H9 (cell line): Measurements from ENCODE around the gene MAPT. TPM values are rescaled to one million over a fixed set of nuclear protein-coding genes. Genes with fewer than 3 reads are reported as not detected.

ENCODE experiments used
- DNase-seq: peaks from one replicate; pipeline ENCODE4 v3.0.0-alpha.2; 2017
- H2AFZ ChIP-seq: one replicate; pipeline ENCODE4 v1.6.1; 2013; ENCODE audit warnings: mild to moderate bottlenecking, low read length, control low read depth, moderate library complexity
- H2AK5ac ChIP-seq: 2 replicates; pipeline ENCODE4 v1.6.1; 2013; ENCODE audit warnings: low read length, control low read depth, mixed read lengths; ENCODE audit not compliant: insufficient read length
- H2BK120ac ChIP-seq: one replicate; pipeline ENCODE4 v1.6.1; 2013; ENCODE audit warnings: low read depth, mild to moderate bottlenecking, low read length, control low read depth, inconsistent platforms; ENCODE audit not compliant: poor library complexity, severe bottlenecking
- H2BK12ac ChIP-seq: 2 replicates; pipeline ENCODE4 v1.6.1; 2013; ENCODE audit warnings: low read length, control low read depth, mixed read lengths, low read depth; ENCODE audit not compliant: insufficient read length
- H2BK15ac ChIP-seq: 2 replicates; pipeline ENCODE4 v1.6.1; 2013; ENCODE audit warnings: low read depth, low read length, control low read depth
- H2BK20ac ChIP-seq: one replicate; pipeline ENCODE4 v1.6.1; 2013; ENCODE audit warnings: low read depth, mild to moderate bottlenecking, low read length, control low read depth, inconsistent platforms; ENCODE audit not compliant: poor library complexity, severe bottlenecking
- H2BK5ac ChIP-seq: 2 replicates; pipeline ENCODE4 v1.6.1; 2013; ENCODE audit warnings: low read length, control low read depth, mixed read lengths; ENCODE audit not compliant: insufficient read length
- H3K14ac ChIP-seq: 2 replicates; pipeline ENCODE4 v1.6.1; 2013; ENCODE audit warnings: low read length, control low read depth; ENCODE audit not compliant: insufficient read depth
- H3K18ac ChIP-seq: 2 replicates; pipeline ENCODE4 v1.6.1; 2013; ENCODE audit warnings: low read depth, mild to moderate bottlenecking, mixed read lengths, low read length, control low read depth; ENCODE audit not compliant: insufficient read length
- H3K23ac ChIP-seq: 2 replicates; pipeline ENCODE4 v1.6.1; 2013; ENCODE audit warnings: low read length, control low read depth, mixed read lengths, low read depth; ENCODE audit not compliant: insufficient read length
- H3K23me2 ChIP-seq: 2 replicates; pipeline ENCODE4 v1.6.1; 2013; ENCODE audit warnings: low read depth, mild to moderate bottlenecking, mixed read lengths, low read length, control low read depth; ENCODE audit not compliant: insufficient read length, poor library complexity, severe bottlenecking
- H3K27ac ChIP-seq: 2 replicates; pipeline ENCODE4 v1.5.1; 2013; ENCODE audit warnings: low read length, control low read depth, mixed read lengths, low read depth; ENCODE audit not compliant: insufficient read length
- H3K27me3 ChIP-seq: 2 replicates; pipeline ENCODE4 v1.6.1; 2013; ENCODE audit warnings: low read length, control low read depth, inconsistent platforms; ENCODE audit not compliant: insufficient read depth
- H3K4ac ChIP-seq: 2 replicates; pipeline ENCODE4 v1.6.1; 2013; ENCODE audit warnings: low read depth, mild to moderate bottlenecking, control low read depth, inconsistent platforms, low read length, moderate library complexity
- H3K4me1 ChIP-seq: 2 replicates; pipeline ENCODE4 v1.6.1; 2013; ENCODE audit warnings: low read length, control low read depth, inconsistent platforms; ENCODE audit not compliant: insufficient read depth
- H3K4me2 ChIP-seq: 2 replicates; pipeline ENCODE4 v1.6.1; 2013; ENCODE audit warnings: low read length, control low read depth, mixed read lengths; ENCODE audit not compliant: insufficient read length, insufficient read depth
- H3K56ac ChIP-seq: 2 replicates; pipeline ENCODE4 v1.6.1; 2013; ENCODE audit warnings: low read depth, mild to moderate bottlenecking, mixed read lengths, low read length, control low read depth; ENCODE audit not compliant: insufficient read length
- H3K79me1 ChIP-seq: 2 replicates; pipeline ENCODE4 v1.6.1; 2013; ENCODE audit warnings: low read depth, mild to moderate bottlenecking, moderate library complexity, low read length, control low read depth, inconsistent platforms; ENCODE audit not compliant: insufficient read depth, poor library complexity, severe bottlenecking
- H3K79me2 ChIP-seq: 2 replicates; pipeline ENCODE4 v1.6.1; 2013; ENCODE audit warnings: low read length, control low read depth, inconsistent platforms; ENCODE audit not compliant: insufficient read depth
- H3K9ac ChIP-seq: 2 replicates; pipeline ENCODE4 v1.6.1; 2013; ENCODE audit warnings: low read length, control low read depth, mixed read lengths; ENCODE audit not compliant: insufficient read length; ENCODE audit errors: extremely low read depth
- H3K9me3 ChIP-seq: one replicate; pipeline ENCODE4 v1.6.1; 2013; ENCODE audit warnings: low read depth, low read length, inconsistent platforms; ENCODE audit not compliant: control insufficient read depth
- H3T11ph ChIP-seq: one replicate; pipeline ENCODE4 v1.6.1; 2013; ENCODE audit warnings: mild to moderate bottlenecking, low read length, control low read depth, inconsistent platforms
- H4K20me1 ChIP-seq: one replicate; pipeline ENCODE4 v1.6.1; 2013; ENCODE audit not compliant: control insufficient read depth, insufficient read length, insufficient read depth
- H4K5ac ChIP-seq: 2 replicates; pipeline ENCODE4 v1.6.1; 2013; ENCODE audit warnings: low read depth, mild to moderate bottlenecking, mixed read lengths, low read length, control low read depth; ENCODE audit not compliant: insufficient read length
- H4K8ac ChIP-seq: replicated peaks from 2 replicates; pipeline ENCODE4 v1.6.1; 2013; ENCODE audit warnings: low read length, control low read depth, mixed read lengths, low read depth; ENCODE audit not compliant: insufficient read length
- H4K91ac ChIP-seq: 2 replicates; pipeline ENCODE4 v1.6.1; 2013; ENCODE audit warnings: low read depth, mild to moderate bottlenecking, moderate library complexity, mixed read lengths, low read length, control low read depth; ENCODE audit not compliant: insufficient read length
- H3K27ac Mint-ChIP-seq, 3 experiments: 2 replicates in 2 of 3; 3 replicates in 1 of 3; pipeline ENCODE4 v1.8.0; 2020 to 2021; ENCODE audit warnings: mixed read lengths in 3 of 3, mild to moderate bottlenecking in 1 of 3, moderate library complexity in 1 of 3
- H3K27me3 Mint-ChIP-seq: 2 replicates; pipeline ENCODE4 v1.8.0; 2021; ENCODE audit warnings: low read depth, mild to moderate bottlenecking, moderate library complexity, mixed read lengths
- H3K36me3 Mint-ChIP-seq, 3 experiments: 2 replicates in 2 of 3; 3 replicates in 1 of 3; pipeline ENCODE4 v1.8.0; 2020 to 2021; ENCODE audit warnings: low read depth in 3 of 3, mixed read lengths in 3 of 3; ENCODE audit not compliant: insufficient read depth in 1 of 3
- H3K4me1 Mint-ChIP-seq, 2 experiments: 2 replicates each; pipeline ENCODE4 v1.8.0; 2020; ENCODE audit warnings: mixed read lengths in 2 of 2
- H3K4me3 Mint-ChIP-seq, 2 experiments: 2 replicates in 1 of 2; 3 replicates in 1 of 2; pipeline ENCODE4 v1.8.0; 2020 to 2021; ENCODE audit warnings: mild to moderate bottlenecking in 2 of 2, mixed read lengths in 2 of 2, moderate library complexity in 1 of 2
- H3K9me3 Mint-ChIP-seq, 2 experiments: 2 replicates in 1 of 2; 3 replicates in 1 of 2; pipeline ENCODE4 v1.8.0; 2020; ENCODE audit warnings: mild to moderate bottlenecking in 2 of 2, mixed read lengths in 2 of 2, moderate library complexity in 1 of 2
- WGBS: extraction: QIAGEN DNeasy Blood & Tissue Kit; methylation state at CpG from one replicate; pipeline ENCODE4 v1.1.7; 2013; ENCODE audit warnings: missing lambda C conversion rate, low lambda C conversion rate, mixed read lengths; ENCODE audit not compliant: insufficient read length; ENCODE audit errors: extremely low coverage; 5-methylcytosine and 5-hydroxymethylcytosine counted together
- total RNA-seq: library from RNA; stranded (reverse); gene quantifications from 2 replicates; pipeline ENCODE4 v1.2.1, GENCODE V29; 2021
- TF ChIP-seq, protein P1 (sequence below): fragments of 200-600 bp; sonication (generic); conservative IDR thresholded peaks from 3 replicates; pipeline ENCODE4 v1.8.0; 2021; ENCODE audit warnings: antibody characterized with exemption, mild to moderate bottlenecking

MAPT gene
- total RNA-seq, 1 experiment from 2014 or later = 1.6 TPM

DNA sequence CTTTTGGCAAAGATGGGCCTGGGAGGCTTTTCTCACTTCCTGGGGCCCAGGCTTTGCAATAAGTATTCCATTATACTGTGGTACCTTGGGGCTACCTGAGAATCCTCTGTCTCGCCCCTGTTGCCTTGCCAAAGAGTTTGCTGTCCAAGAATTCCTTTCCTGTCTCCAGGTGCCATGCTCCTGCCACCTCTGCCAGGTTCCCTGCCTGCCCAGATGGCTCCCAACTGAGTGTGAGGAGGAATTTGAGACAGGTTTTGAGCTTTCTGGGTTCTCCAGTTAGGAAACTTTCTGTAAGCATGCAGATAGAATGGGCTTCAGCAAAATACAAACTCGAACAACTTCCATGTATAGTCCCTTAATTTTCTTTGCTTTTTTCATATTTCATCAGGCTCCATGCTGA, 5.8 kb downstream of the MAPT start:
- Histone ChIP-seq H3K9ac (no peak overlapping the region), H2BK20ac (no peak overlapping the region), H3K79me1 (no peaks in the 10 kb centered on the region), H3K27me3 (peaks cover 43% of the 10 kb centered on the region), H3K4me2 (no peak overlapping the region), H2BK120ac (no peak overlapping the region), H3K23ac (no peak overlapping the region), H3K4ac (no peak overlapping the region), H3K9me3 (no peaks in the 10 kb centered on the region), H4K91ac (no peak overlapping the region), H3K79me2 (no peaks in the 10 kb centered on the region), H3K14ac (no peak overlapping the region), H2BK12ac (no peak overlapping the region), H4K20me1 (no peaks in the 10 kb centered on the region), H3K23me2 (peaks cover 19% of the 10 kb centered on the region), H3K27ac (no peak overlapping the region), H3T11ph (no peak overlapping the region), H2BK15ac (no peak overlapping the region), H3K56ac (no peak overlapping the region), H4K8ac (no peak overlapping the region), H2AK5ac (no peak overlapping the region), H3K18ac (no peak overlapping the region), H4K5ac (no peak overlapping the region), H3K4me1 (no peaks in the 10 kb centered on the region; the same call in 1 of the 2 replicates), H2AFZ (no peak overlapping the region), H2BK5ac (no peak overlapping the region)
- DNase-seq = no peak
- H3K4me3 Mint-ChIP-seq = no peak overlapping the region
- H3K27ac Mint-ChIP-seq = no peak overlapping the region
- H3K27me3 Mint-ChIP-seq = peaks cover 83% of the 10 kb centered on the region
- H3K9me3 Mint-ChIP-seq = no peaks in the 10 kb centered on the region; a peak in 2 of 5 replicates
- TF ChIP-seq, protein P1, sequence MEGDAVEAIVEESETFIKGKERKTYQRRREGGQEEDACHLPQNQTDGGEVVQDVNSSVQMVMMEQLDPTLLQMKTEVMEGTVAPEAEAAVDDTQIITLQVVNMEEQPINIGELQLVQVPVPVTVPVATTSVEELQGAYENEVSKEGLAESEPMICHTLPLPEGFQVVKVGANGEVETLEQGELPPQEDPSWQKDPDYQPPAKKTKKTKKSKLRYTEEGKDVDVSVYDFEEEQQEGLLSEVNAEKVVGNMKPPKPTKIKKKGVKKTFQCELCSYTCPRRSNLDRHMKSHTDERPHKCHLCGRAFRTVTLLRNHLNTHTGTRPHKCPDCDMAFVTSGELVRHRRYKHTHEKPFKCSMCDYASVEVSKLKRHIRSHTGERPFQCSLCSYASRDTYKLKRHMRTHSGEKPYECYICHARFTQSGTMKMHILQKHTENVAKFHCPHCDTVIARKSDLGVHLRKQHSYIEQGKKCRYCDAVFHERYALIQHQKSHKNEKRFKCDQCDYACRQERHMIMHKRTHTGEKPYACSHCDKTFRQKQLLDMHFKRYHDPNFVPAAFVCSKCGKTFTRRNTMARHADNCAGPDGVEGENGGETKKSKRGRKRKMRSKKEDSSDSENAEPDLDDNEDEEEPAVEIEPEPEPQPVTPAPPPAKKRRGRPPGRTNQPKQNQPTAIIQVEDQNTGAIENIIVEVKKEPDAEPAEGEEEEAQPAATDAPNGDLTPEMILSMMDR = no peak
- H3K36me3 Mint-ChIP-seq = no peaks in the 10 kb centered on the region
- peaks cover 12 to 24% of the 10 kb centered on the region in 2 experiments for H3K4me1 Mint-ChIP-seq
- no CpG with 5 or more reads among the region's 2 CpGs for WGBS
